ENCODE measurements around the gene SLC25A2. TPM values are rescaled to one million over a fixed set of nuclear protein-coding genes. Genes with fewer than 3 reads are reported as not detected.

SLC25A2 gene
- total and polyA plus RNA-seq, 2 of the 13 experiments (the other 11 are each of a cell fraction or from before 2014, with no cell fraction given), result 0.13 TPM; not detected in 1

DNA sequence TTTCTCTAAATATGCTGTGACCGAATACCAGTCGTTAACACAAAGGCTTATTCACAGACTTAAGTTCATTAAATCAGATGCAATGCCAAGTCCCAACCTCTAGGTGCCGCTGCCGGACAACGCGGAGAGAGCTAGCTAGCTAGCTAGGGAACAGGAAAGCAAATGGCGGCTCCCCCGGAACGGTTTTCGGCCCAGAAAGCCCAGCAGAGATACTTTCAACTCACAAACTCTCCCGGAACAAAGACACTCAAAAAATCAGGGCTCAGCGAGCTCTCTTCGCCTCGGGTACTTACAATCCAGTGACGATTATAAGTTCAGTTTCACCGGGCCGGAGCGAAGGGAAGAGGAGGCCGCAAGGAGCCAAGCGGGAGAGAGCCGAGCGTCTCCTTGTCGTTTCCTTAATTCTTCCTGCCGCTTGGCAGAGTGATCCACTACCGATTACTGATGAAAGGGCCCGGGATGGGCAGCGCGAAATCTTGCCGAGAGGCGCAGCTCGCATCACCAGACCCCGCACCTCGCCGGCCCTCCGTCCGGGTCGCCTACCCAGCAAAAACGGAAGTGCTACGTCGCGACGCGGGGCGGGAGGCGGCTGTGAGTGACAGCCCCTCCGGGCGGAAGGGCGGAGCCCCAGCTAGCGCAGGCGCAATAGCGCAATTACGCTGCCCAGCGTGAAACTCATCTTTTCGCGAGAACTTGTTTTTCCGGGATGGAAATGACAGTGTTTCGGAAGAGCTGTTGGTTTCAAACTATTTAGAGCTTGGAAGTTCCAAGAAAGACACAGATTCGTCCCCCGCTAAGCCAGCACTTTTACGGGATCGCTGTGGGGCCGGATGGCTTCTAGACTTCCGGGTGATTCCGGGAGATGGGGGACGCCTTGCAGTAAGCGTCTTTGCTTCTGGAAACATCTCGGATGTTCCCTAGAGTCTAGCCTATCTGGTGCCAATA, 16.6 kb upstream of the SLC25A2 start, which contains the start of gene TAF7 (continued):
- peak; percentile 72 for TF ChIP-seq MAZ (IDR thresholded peaks at IDR 0.05; ENCODE audit: borderline replicate concordance, low read depth, low read length)
- TF ChIP-seq MAZ (CRISPR knock-in tag; IDR thresholded peaks at IDR 0.05; ENCODE audit: low read depth), result peak; percentile 81
- TF ChIP-seq ZNF33B (CRISPR knock-in tag; IDR thresholded peaks at IDR 0.05), result no peak
- TF ChIP-seq ZNF124 (CRISPR knock-in tag; IDR thresholded peaks at IDR 0.05), result peak; percentile 44; the same call in 1 of the 2 replicates
- TF ChIP-seq RFXANK (CRISPR knock-in tag; IDR thresholded peaks at IDR 0.05), result no peak
- no peak; the same call in 1 of the 2 replicates for TF ChIP-seq HOXD1 (CRISPR knock-in tag; IDR thresholded peaks at IDR 0.05)
- TF ChIP-seq ZNF782 (CRISPR knock-in tag; IDR thresholded peaks at IDR 0.05; ENCODE audit: borderline replicate concordance), result peak; percentile 70; the same call in 1 of the 2 replicates
- TF ChIP-seq RARA (CRISPR knock-in tag; IDR thresholded peaks at IDR 0.05), result peak; percentile 23
- TF ChIP-seq ZNF552 (CRISPR knock-in tag; IDR thresholded peaks at IDR 0.05; ENCODE audit: borderline replicate concordance), result 0 out of 2 replicates have a peak, but pooled peaks have one; percentile 34
- 0 out of 2 replicates have a peak, but pooled peaks have one; percentile 18 for TF ChIP-seq ZNF777 (CRISPR knock-in tag; IDR thresholded peaks at IDR 0.05)
- peak; percentile 78; the same call in 1 of the 2 replicates for TF ChIP-seq ZSCAN12 (CRISPR knock-in tag; IDR thresholded peaks at IDR 0.05)
- TF ChIP-seq MIER3 (CRISPR knock-in tag; IDR thresholded peaks at IDR 0.05; ENCODE audit: borderline replicate concordance), result peak; percentile 36; the same call in 1 of the 2 replicates
- no peak; the same call in 1 of the 2 replicates for TF ChIP-seq ZNF557 (CRISPR knock-in tag; IDR thresholded peaks at IDR 0.05)
- TF ChIP-seq, protein P1, sequence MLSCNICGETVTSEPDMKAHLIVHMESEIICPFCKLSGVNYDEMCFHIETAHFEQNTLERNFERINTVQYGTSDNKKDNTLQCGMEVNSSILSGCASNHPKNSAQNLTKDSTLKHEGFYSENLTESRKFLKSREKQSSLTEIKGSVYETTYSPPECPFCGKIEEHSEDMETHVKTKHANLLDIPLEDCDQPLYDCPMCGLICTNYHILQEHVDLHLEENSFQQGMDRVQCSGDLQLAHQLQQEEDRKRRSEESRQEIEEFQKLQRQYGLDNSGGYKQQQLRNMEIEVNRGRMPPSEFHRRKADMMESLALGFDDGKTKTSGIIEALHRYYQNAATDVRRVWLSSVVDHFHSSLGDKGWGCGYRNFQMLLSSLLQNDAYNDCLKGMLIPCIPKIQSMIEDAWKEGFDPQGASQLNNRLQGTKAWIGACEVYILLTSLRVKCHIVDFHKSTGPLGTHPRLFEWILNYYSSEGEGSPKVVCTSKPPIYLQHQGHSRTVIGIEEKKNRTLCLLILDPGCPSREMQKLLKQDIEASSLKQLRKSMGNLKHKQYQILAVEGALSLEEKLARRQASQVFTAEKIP (CRISPR knock-in tag; IDR thresholded peaks at IDR 0.05; ENCODE audit: borderline replicate concordance), result no peak
- TF ChIP-seq, protein P2, sequence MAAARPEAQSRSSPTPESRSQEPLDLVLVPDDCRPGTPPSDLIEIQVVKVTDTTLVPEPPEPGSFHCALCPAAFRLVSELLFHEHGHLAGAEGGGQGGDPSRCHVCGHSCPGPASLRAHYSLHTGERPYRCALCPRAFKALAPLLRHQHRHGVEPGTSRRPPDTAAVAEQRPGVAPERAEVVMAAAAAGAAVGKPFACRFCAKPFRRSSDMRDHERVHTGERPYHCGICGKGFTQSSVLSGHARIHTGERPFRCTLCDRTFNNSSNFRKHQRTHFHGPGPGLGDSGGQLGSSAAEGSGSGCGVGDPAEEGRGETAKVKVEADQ (CRISPR knock-in tag; IDR thresholded peaks at IDR 0.05; ENCODE audit: borderline replicate concordance), result no peak
- peak; percentile 65 for TF ChIP-seq ZNF563 (CRISPR knock-in tag; IDR thresholded peaks at IDR 0.05)
- TF ChIP-seq MED8 (CRISPR knock-in tag; IDR thresholded peaks at IDR 0.05; ENCODE audit: insufficient replicate concordance), result peak; percentile 73
- TF ChIP-seq ATF7 (IDR thresholded peaks at IDR 0.05), result no peak
- TF ChIP-seq ATF7 (CRISPR knock-in tag; IDR thresholded peaks at IDR 0.05), result no peak
- TF ChIP-seq SIN3A (IDR thresholded peaks at IDR 0.05; ENCODE audit: borderline replicate concordance, low read depth, low read length), result 0 out of 2 replicates have a peak, but pooled peaks have one; percentile 33
- peak; percentile 87 for TF ChIP-seq KDM5B (CRISPR knock-in tag; IDR thresholded peaks at IDR 0.05; ENCODE audit: borderline replicate concordance)
- TF ChIP-seq ZNF564 (CRISPR knock-in tag; IDR thresholded peaks at IDR 0.05), result no peak
- TF ChIP-seq, protein P3, sequence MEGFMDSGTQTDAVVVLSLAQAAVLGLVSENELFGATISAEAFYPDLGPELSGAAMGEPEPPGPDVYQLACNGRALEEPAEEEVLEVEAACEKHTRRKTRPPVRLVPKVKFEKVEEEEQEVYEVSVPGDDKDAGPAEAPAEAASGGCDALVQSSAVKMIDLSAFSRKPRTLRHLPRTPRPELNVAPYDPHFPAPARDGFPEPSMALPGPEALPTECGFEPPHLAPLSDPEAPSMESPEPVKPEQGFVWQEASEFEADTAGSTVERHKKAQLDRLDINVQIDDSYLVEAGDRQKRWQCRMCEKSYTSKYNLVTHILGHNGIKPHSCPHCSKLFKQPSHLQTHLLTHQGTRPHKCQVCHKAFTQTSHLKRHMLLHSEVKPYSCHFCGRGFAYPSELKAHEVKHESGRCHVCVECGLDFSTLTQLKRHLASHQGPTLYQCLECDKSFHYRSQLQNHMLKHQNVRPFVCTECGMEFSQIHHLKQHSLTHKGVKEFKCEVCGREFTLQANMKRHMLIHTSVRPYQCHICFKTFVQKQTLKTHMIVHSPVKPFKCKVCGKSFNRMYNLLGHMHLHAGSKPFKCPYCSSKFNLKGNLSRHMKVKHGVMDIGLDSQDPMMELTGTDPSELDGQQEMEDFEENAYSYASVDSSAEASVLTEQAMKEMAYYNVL (CRISPR knock-in tag; IDR thresholded peaks at IDR 0.05; ENCODE audit: borderline replicate concordance), result no peak
- TF ChIP-seq TBX2 (CRISPR knock-in tag; IDR thresholded peaks at IDR 0.05; ENCODE audit: borderline replicate concordance), result peak; percentile 83; the same call in 1 of the 2 replicates
- no peak for TF ChIP-seq DPF2 (CRISPR knock-in tag; IDR thresholded peaks at IDR 0.05; ENCODE audit: borderline replicate concordance, low read depth)
- peak; percentile 95 for TF ChIP-seq ZNF430 (CRISPR knock-in tag; IDR thresholded peaks at IDR 0.05)
